ENCODE data around the gene ANXA4.
"Not testable (repeated sequence)": the region's sequence is repeated elsewhere in the genome, so short reads cannot be mapped to it uniquely, and the experiment has no call there.

The ANXA4 gene

GRCh38 chr2:69811591-69811990 is 69.7 kb downstream of the ANXA4 start:
- DNase-seq, result no peak

- DNase-seq, result no peak
Measured at GRCh38 chr2:69815717-69816116, 73.8 kb downstream of the ANXA4 start.

GRCh38 chr2:69816923-69817542 is 75.1 kb downstream of the ANXA4 start:
- DNase-seq, result peak; percentile 61

- no peak for DNase-seq
Measured at GRCh38 chr2:69817729-69818501, 76.0 kb downstream of the ANXA4 start.

GRCh38 chr2:69827796-69828540 is 86.0 kb downstream of the ANXA4 start:
- DNase-seq, result no peak

- DNase-seq, result no peak
Measured at GRCh38 chr2:69828938-69829255, 87.0 kb downstream of the ANXA4 start.

- DNase-seq, result peak; percentile 88
Measured at GRCh38 chr2:69829256-69830044, 87.5 kb downstream of the ANXA4 start, which contains the start of gene GMCL1. Gene GMCL1, plus strand, starts transcription at chr2:69829660. Its CDS starts 233 bp downstream, at chr2:69829893.

GRCh38 chr2:69830045-69830905 is 88.3 kb downstream of the ANXA4 start:
- DNase-seq, result no peak

- DNase-seq, result not testable (repeated sequence)
Measured at GRCh38 chr2:69830906-69831241, 88.9 kb downstream of the ANXA4 start.

- no peak for DNase-seq
Measured at GRCh38 chr2:69831354-69831905, 89.5 kb downstream of the ANXA4 start.

- DNase-seq, result no peak
Measured at GRCh38 chr2:69833752-69834151, 91.8 kb downstream of the ANXA4 start.

GRCh38 chr2:69835666-69836065 is 93.7 kb downstream of the ANXA4 start:
- no peak for DNase-seq

- DNase-seq, result no peak
Measured at GRCh38 chr2:69836316-69836715, 94.4 kb downstream of the ANXA4 start.

- DNase-seq, result no peak
Measured at GRCh38 chr2:69837533-69837932, 95.6 kb downstream of the ANXA4 start.

- DNase-seq, result no peak
Measured at GRCh38 chr2:69843993-69844392, 102.1 kb downstream of the ANXA4 start.

- DNase-seq, result no peak
Measured at GRCh38 chr2:69844560-69844959, 102.6 kb downstream of the ANXA4 start.

GRCh38 chr2:69846182-69847067 is 104.5 kb downstream of the ANXA4 start:
- no peak for DNase-seq

GRCh38 chr2:69847068-69847828 is 105.3 kb downstream of the ANXA4 start:
- DNase-seq, result no peak

GRCh38 chr2:69848186-69848790 is 106.4 kb downstream of the ANXA4 start:
- no peak for DNase-seq

GRCh38 chr2:69858261-69858660 is 116.3 kb downstream of the ANXA4 start:
- DNase-seq, result no peak
